Measurements from ENCODE around the gene TBC1D1. TPM values are rescaled to one million over a fixed set of nuclear protein-coding genes. Genes with fewer than 3 reads are reported as not detected.

The TBC1D1 gene
- total RNA-seq, 5 donors from 2014 or later (not counting 1 experiment from before 2014, with no cell fraction given): 46.3 to 58.1 (median 47.6) TPM

DNA sequence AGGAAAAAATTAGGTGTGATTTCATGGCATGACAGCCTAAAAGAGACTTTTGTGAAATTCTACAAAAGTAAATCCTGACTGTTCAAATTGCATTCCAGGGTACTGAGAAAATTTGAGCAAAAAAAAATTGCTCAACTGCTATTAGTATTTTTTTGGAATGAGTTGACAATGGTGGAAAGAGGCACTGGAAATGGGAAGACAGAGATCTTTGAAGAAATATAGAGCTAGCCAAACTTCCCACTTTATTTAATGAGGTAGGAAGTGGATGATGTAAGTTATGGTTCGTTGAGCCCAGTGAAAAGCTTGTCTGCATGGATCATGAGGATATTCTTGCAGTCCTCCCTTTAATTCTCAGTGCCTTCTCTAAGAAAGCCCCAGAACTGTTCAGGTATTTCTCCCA lies 253.1 kb downstream of the TBC1D1 start:
- no CpG with 5 or more reads among the region's 1 CpG for WGBS (ENCODE audit: insufficient coverage)
- H3K27me3 ChIP-seq (replicated peaks in 1 of 2; ENCODE audit: control insufficient read depth in 2 of 2, extremely low read depth in 1 of 2, insufficient read depth in 2 of 2, low read length in 1 of 2): no peaks in the 10 kb centered on the region
- no peak overlapping the region for H3K27ac ChIP-seq (ENCODE audit: low read length)
- DNase-seq (no peak), ATAC-seq (replicated peaks in 1 of 4) (no peak)
- no peaks in the 10 kb centered on the region for H3K9me3 ChIP-seq
- ChIA-PET POLR2A (no interaction called here), CTCF (no interaction called here)
- no peak overlapping the region for H3K27ac Mint-ChIP-seq
- peaks cover 6 to 11% of the 10 kb centered on the region in 2 donors for H3K36me3 ChIP-seq (ENCODE audit: control insufficient read depth in 2 of 2, extremely low read depth in 1 of 2, insufficient read depth in 1 of 2, low read length in 1 of 2)
- no peaks in the 10 kb centered on the region for H3K9me3 Mint-ChIP-seq
- H3K4me3 ChIP-seq (ENCODE audit: control insufficient read depth in 1 of 2, extremely low read depth in 1 of 2, low read length in 1 of 2): no peak overlapping the region
- H3K36me3 Mint-ChIP-seq: peaks cover 44% of the 10 kb centered on the region
- no peak overlapping the region for H3K4me3 Mint-ChIP-seq
- H3K4me1 Mint-ChIP-seq: peaks cover 0 to 2% (median 2%) of the 10 kb centered on the region in 3 donors
- no peaks in the 10 kb centered on the region for H3K27me3 Mint-ChIP-seq
- H3K4me1 ChIP-seq (ENCODE audit: control insufficient read depth in 1 of 2, extremely low read depth in 1 of 2, insufficient read depth in 2 of 2, low read length in 2 of 2): no peaks in the 10 kb centered on the region

DNA sequence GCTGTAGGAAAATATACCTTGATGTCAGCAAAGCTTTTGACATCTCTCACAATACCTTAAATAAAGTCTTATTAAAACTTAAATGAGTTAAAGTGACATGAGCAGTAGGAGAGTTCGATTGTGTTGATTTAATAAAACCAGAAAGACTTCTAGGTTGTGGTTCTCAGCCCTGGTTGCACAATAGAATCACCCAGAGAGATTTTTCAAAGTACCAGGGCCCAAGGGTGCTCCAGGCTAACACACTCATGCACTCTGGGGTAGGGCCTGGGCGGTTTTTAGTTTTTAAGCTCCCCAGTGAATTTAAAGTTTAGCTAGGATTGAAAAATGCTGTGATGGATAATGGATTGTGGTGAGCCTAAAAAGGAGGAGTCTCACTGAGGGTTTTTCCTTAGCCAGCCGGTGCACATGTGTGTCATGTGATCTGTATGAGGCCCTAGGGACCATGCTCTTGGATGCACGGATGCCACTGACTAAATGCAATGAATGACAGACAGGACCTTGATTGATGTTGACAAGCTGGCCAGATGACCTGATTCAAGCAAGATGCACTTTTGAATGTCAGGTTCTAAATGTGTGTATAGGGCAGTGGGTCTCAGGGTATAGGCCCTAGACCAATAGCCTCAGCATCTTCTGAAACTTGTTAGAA lies 254.3 kb downstream of the TBC1D1 start:
- no peaks in the 10 kb centered on the region for H3K27me3 Mint-ChIP-seq
- H3K27ac Mint-ChIP-seq: no peak overlapping the region
- peaks cover 32% of the 10 kb centered on the region for H3K36me3 Mint-ChIP-seq
- H3K4me1 Mint-ChIP-seq: no peaks in the 10 kb centered on the region
- no peaks in the 10 kb centered on the region for H3K9me3 Mint-ChIP-seq
- Histone ChIP-seq H3K27me3 (replicated peaks in 1 of 2; ENCODE audit: control insufficient read depth in 2 of 2, extremely low read depth in 1 of 2, insufficient read depth in 2 of 2, low read length in 1 of 2) (no peaks in the 10 kb centered on the region), H3K4me1 (ENCODE audit: control insufficient read depth in 1 of 2, extremely low read depth in 1 of 2, insufficient read depth in 2 of 2, low read length in 2 of 2) (no peaks in the 10 kb centered on the region), H3K9me3 (no peaks in the 10 kb centered on the region), H3K4me3 (ENCODE audit: control insufficient read depth in 1 of 2, extremely low read depth in 1 of 2, low read length in 1 of 2) (no peak overlapping the region), H3K27ac (ENCODE audit: low read length) (no peak overlapping the region), H3K36me3 (ENCODE audit: control insufficient read depth in 2 of 2, extremely low read depth in 1 of 2, insufficient read depth in 1 of 2, low read length in 1 of 2) (peaks cover under 1 to 4% of the 10 kb centered on the region in 2 donors)
- ChIA-PET CTCF (interaction anchor here in 1 of 2 donors (0.6 kb wide), 1 partner anchor 37 kb away, joined by 3 read pairs; no protein-coding TSS in a partner anchor), POLR2A (no interaction called here)
- no peak overlapping the region for H3K4me3 Mint-ChIP-seq
- no peak for DNase-seq
- WGBS (ENCODE audit: insufficient coverage): 92% methylated on average over 2 of the region's 4 CpGs
- no peak for ATAC-seq (replicated peaks in 1 of 4)

DNA sequence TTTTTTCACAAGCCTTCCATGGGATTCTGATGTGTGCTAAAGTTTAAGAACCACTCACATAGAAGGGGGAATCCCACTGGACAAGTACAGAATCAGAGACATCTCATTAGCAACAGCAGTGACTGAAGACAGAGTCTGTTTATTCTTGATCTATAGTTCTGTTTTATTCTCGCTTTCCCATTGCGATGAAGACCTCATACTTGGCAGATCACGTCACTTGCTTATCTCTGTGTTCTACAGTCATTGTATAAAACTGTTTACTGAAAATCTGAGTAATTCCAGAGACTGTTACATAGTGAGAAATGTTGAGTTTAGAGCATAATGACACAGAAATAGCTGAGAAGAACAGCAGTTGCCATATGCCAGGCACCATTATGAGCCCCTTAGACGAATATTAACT lies 254.9 kb downstream of the TBC1D1 start:
- ATAC-seq (replicated peaks in 1 of 4) (no peak), DNase-seq (no peak)
- H3K27me3 Mint-ChIP-seq: no peaks in the 10 kb centered on the region
- ChIA-PET POLR2A (no interaction called here), CTCF (no interaction called here)
- Histone ChIP-seq H3K27me3 (replicated peaks in 1 of 2; ENCODE audit: control insufficient read depth in 2 of 2, extremely low read depth in 1 of 2, insufficient read depth in 2 of 2, low read length in 1 of 2) (no peaks in the 10 kb centered on the region), H3K27ac (ENCODE audit: low read length) (no peak overlapping the region), H3K9me3 (no peaks in the 10 kb centered on the region), H3K4me3 (ENCODE audit: control insufficient read depth in 1 of 2, extremely low read depth in 1 of 2, low read length in 1 of 2) (no peak overlapping the region), H3K36me3 (ENCODE audit: control insufficient read depth in 2 of 2, extremely low read depth in 1 of 2, insufficient read depth in 1 of 2, low read length in 1 of 2) (no peaks in the 10 kb centered on the region), H3K4me1 (ENCODE audit: control insufficient read depth in 1 of 2, extremely low read depth in 1 of 2, insufficient read depth in 2 of 2, low read length in 2 of 2) (no peaks in the 10 kb centered on the region)
- no peak overlapping the region for H3K27ac Mint-ChIP-seq
- no peaks in the 10 kb centered on the region for H3K4me1 Mint-ChIP-seq
- H3K4me3 Mint-ChIP-seq: no peak overlapping the region
- no peaks in the 10 kb centered on the region for H3K9me3 Mint-ChIP-seq
- 100% methylated on average over 1 of the region's 4 CpGs for WGBS (ENCODE audit: insufficient coverage)
- peaks cover 27% of the 10 kb centered on the region for H3K36me3 Mint-ChIP-seq

DNA sequence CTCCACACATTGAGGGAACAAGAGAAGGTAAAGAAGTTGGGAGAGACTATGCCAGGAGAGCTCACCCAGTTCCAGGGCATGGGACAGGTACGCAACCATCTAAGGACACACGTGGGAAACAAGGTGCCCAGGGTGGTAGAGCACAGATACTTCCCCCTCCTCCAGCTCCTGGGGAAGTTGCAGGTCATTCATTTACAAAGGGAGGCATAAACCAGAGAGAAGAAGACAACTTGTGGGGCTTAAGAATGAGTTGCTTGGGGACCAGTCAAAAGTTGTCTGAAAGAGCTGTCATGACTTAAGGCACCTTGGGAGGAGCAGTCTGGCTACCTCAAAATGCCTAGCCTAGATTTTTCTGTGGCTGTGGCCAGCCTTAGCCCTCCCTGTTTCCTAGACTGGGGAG lies 255.5 kb downstream of the TBC1D1 start:
- H3K27ac Mint-ChIP-seq: no peak overlapping the region
- Histone ChIP-seq H3K36me3 (ENCODE audit: control insufficient read depth in 2 of 2, extremely low read depth in 1 of 2, insufficient read depth in 1 of 2, low read length in 1 of 2) (no peaks in the 10 kb centered on the region), H3K4me1 (ENCODE audit: control insufficient read depth in 1 of 2, extremely low read depth in 1 of 2, insufficient read depth in 2 of 2, low read length in 2 of 2) (no peaks in the 10 kb centered on the region), H3K9me3 (no peaks in the 10 kb centered on the region), H3K27ac (ENCODE audit: low read length) (no peak overlapping the region), H3K4me3 (ENCODE audit: control insufficient read depth in 1 of 2, extremely low read depth in 1 of 2, low read length in 1 of 2) (no peak overlapping the region), H3K27me3 (replicated peaks in 1 of 2; ENCODE audit: control insufficient read depth in 2 of 2, extremely low read depth in 1 of 2, insufficient read depth in 2 of 2, low read length in 1 of 2) (no peaks in the 10 kb centered on the region)
- POLR2A ChIA-PET: no interaction called here
- DNase-seq: no peak
- WGBS (ENCODE audit: insufficient coverage): no CpG with 5 or more reads among the region's 2 CpGs
- H3K36me3 Mint-ChIP-seq: peaks cover 27% of the 10 kb centered on the region
- no peak for ATAC-seq (replicated peaks in 1 of 4)
- CTCF ChIA-PET: no interaction called here
- H3K9me3 Mint-ChIP-seq: no peaks in the 10 kb centered on the region
- H3K4me1 Mint-ChIP-seq: no peaks in the 10 kb centered on the region
- no peak overlapping the region for H3K4me3 Mint-ChIP-seq
- H3K27me3 Mint-ChIP-seq: no peaks in the 10 kb centered on the region

DNA sequence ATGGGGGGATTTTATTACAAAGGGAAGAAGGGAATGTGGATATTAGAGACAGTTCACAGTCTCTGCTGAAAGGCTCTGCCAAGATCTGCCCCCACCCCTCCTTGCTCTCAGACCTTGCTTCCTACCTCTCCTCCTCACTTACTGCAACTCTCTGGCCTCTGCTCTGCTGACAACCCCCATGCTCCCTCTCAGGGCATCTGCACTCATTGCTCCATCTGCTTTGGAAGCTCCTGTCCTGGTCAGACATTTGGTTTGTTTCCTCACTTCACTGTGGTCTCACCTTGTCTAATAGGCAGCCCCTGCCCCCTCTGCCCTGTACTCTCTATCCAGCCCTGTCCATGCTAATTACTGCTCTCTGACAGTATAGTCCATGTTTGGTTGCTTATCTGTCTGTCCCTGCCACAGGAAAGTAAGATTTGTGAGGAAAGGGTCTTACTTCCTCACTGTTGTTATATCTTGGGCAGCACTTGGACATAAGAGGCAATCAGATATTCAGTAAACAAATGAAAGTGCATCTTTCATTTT lies 258.6 kb downstream of the TBC1D1 start:
- Histone ChIP-seq H3K4me3 (ENCODE audit: control insufficient read depth in 1 of 2, extremely low read depth in 1 of 2, low read length in 1 of 2) (no peak overlapping the region), H3K36me3 (ENCODE audit: control insufficient read depth in 2 of 2, extremely low read depth in 1 of 2, insufficient read depth in 1 of 2, low read length in 1 of 2) (no peaks in the 10 kb centered on the region), H3K27ac (ENCODE audit: low read length) (no peak overlapping the region), H3K27me3 (replicated peaks in 1 of 2; ENCODE audit: control insufficient read depth in 2 of 2, extremely low read depth in 1 of 2, insufficient read depth in 2 of 2, low read length in 1 of 2) (no peaks in the 10 kb centered on the region), H3K9me3 (no peaks in the 10 kb centered on the region), H3K4me1 (ENCODE audit: control insufficient read depth in 1 of 2, extremely low read depth in 1 of 2, insufficient read depth in 2 of 2, low read length in 2 of 2) (peaks cover 4 to 9% of the 10 kb centered on the region in 2 experiments)
- Mint-ChIP-seq H3K4me3 (no peak overlapping the region), H3K27me3 (no peaks in the 10 kb centered on the region), H3K27ac (no peak overlapping the region), H3K4me1 (peaks cover 10 to 22% (median 19%) of the 10 kb centered on the region in 3 donors), H3K9me3 (no peaks in the 10 kb centered on the region), H3K36me3 (peaks cover 8% of the 10 kb centered on the region)
- DNase-seq: no peak
- no peak for ATAC-seq (replicated peaks in 1 of 4)
- ChIA-PET CTCF (no interaction called here), POLR2A (no interaction called here)

DNA sequence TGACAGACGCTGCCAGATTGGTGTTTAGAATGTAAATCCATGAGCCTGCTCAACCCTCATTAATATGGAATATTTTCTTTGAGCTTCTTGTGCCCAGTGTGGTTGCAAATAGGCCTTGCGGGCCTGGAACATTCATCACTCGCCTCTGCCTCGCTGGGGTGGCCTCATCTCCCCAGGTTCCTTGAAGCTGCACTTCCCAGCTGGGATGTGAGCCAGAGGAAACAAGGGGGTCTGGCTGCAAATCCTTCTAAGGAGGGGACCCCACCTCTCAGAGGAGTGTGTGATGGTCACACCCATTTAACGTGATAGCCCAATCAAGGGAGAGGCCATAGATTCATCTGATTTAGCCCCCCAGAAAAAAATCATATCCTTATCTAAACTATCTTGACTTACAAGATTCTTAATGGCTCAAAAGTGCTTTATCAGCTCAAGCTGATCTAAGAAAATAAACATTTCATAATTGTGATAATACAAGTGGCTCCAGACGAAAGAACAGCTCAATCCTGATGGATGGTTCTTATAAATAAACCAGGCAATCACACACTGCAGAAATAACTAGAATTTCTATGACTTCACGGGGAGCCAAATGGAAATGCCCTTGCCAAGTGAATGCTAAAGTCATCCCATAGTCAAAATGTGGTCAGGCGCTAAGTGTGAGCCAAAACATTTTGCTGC lies 259.2 kb downstream of the TBC1D1 start:
- DNase-seq: no peak
- no peak for ATAC-seq (replicated peaks in 1 of 4)
- Histone ChIP-seq H3K4me3 (ENCODE audit: control insufficient read depth in 1 of 2, extremely low read depth in 1 of 2, low read length in 1 of 2) (no peak overlapping the region), H3K27ac (ENCODE audit: low read length) (no peak overlapping the region), H3K9me3 (no peaks in the 10 kb centered on the region), H3K36me3 (ENCODE audit: control insufficient read depth in 2 of 2, extremely low read depth in 1 of 2, insufficient read depth in 1 of 2, low read length in 1 of 2) (no peaks in the 10 kb centered on the region), H3K27me3 (replicated peaks in 1 of 2; ENCODE audit: control insufficient read depth in 2 of 2, extremely low read depth in 1 of 2, insufficient read depth in 2 of 2, low read length in 1 of 2) (no peaks in the 10 kb centered on the region), H3K4me1 (ENCODE audit: control insufficient read depth in 1 of 2, extremely low read depth in 1 of 2, insufficient read depth in 2 of 2, low read length in 2 of 2) (peaks cover 9 to 15% of the 10 kb centered on the region in 2 experiments)
- H3K4me3 Mint-ChIP-seq: no peak overlapping the region
- no peak overlapping the region for H3K27ac Mint-ChIP-seq
- no peaks in the 10 kb centered on the region for H3K9me3 Mint-ChIP-seq
- 91% methylated on average over 4 of the region's 8 CpGs for WGBS (ENCODE audit: insufficient coverage)
- peaks cover 16 to 28% (median 25%) of the 10 kb centered on the region in 3 donors for H3K4me1 Mint-ChIP-seq
- ChIA-PET POLR2A (interaction anchor here in 1 of 2 donors (0.5 kb wide), 1 partner anchor 645 kb away, joined by 6 read pairs; no protein-coding TSS in a partner anchor), CTCF (no interaction called here)
- peaks cover 5% of the 10 kb centered on the region for H3K36me3 Mint-ChIP-seq
- H3K27me3 Mint-ChIP-seq: no peaks in the 10 kb centered on the region

Data from T-cell (primary cell).